Motor neuron (in vitro differentiated cells): Measurements from ENCODE around the gene KRTAP7-1. TPM values are rescaled to one million over a fixed set of nuclear protein-coding genes. Genes with fewer than 3 reads are reported as not detected.

ENCODE experiments used
- ATAC-seq, 8 experiments: fragments of 200-7000 bp; cut with Tn5 transposase; replicated peaks in 6 of 8; 2 replicates each; pipeline ENCODE4 v1.8.0; 2021; ENCODE audit warnings: mild to moderate bottlenecking in 8 of 8, moderate library complexity in 8 of 8
- H3K27ac ChIP-seq, 2 donors: fragments of 250-450 bp; sonication (Bioruptor Pico); 2 replicates each; pipeline ENCODE4 v1.9.0; 2021; ENCODE audit warnings: antibody characterized with exemption in 2 of 2, mild to moderate bottlenecking in 2 of 2, moderate library complexity in 1 of 2
- H3K4me1 ChIP-seq, 2 donors: fragments of 250-450 bp; sonication (Bioruptor Pico); replicated peaks in 1 of 2; 2 replicates each; pipeline ENCODE4 v1.6.1; 2021; ENCODE audit warnings: antibody characterized with exemption in 2 of 2, mild to moderate bottlenecking in 2 of 2, moderate library complexity in 1 of 2
- H3K4me3 ChIP-seq, 5 donors: fragments of 250-450 bp; sonication (Bioruptor Pico); 2 replicates each; pipeline ENCODE4 v1.9.0; 2021; ENCODE audit warnings: antibody characterized with exemption in 5 of 5, mild to moderate bottlenecking in 5 of 5, moderate library complexity in 4 of 5
- WGBS, 10 experiments: fragments of 450-650 bp; shearing (Covaris generic); methylation state at CpG; one replicate each; pipeline ENCODE4 v1.0.0; 2022; 5-methylcytosine and 5-hydroxymethylcytosine counted together
- in situ Hi-C, 9 experiments: fragments of 400-800 bp; cut with MboI; loops; one replicate each; pipeline ENCODE4 v1.15.0; 2021; ENCODE audit warnings: low sequenced_read_pairs in 9 of 9, low pct_unique_long_range_greater_than_20kb in 2 of 9; ENCODE audit not compliant: unreplicated experiment in 9 of 9
- total RNA-seq, 8 experiments: library from RNA; unstranded; fragments of 300-600 nt; gene quantifications; 2 replicates each; pipeline versions ENCODE4 v1.2.3 to v1.2.4, GENCODE V29; 2022

The KRTAP7-1 gene
- total RNA-seq = under 1 TPM in 2 of 8 experiments, not detected in 6; 0.47 to 0.71 TPM

DNA sequence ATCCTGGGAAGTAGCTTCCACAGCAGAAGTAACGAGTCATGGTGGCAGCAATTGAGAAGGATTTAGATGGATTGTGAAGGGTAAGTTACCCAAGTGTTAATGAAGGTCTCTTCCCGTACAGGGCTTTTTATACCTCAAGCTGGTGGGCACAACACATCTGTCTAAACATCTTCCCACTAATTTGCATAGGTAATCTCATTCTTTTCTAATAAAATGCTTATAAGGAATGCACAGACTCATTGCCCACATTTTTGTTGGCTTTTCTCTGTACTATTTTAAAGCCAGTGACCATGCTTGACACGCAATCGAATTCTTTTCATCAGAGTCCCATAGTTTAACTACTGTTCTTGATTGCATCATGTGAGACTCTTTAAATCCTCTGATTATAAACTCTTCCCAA lies at the start of gene KRTAP7-1:
TSS of gene KRTAP7-1 (minus strand) at position 101 of the 400 bp plus-strand sequence. CDS start at position 40, 61 bp downstream.
- 0 to 100% (median 92%) methylated on average over 1 to 4 of the region's 4 CpGs; no CpG with 5 or more reads in 1 of the 10 experiments for WGBS, 10 experiments
- Histone ChIP-seq H3K27ac (no peak within 1 kb of the TSS), H3K4me1 (no peaks in the 10 kb centered on the region), H3K4me3 (no peak within 1 kb of the TSS)
- no peak for ATAC-seq
- in situ Hi-C loops = loop anchor here in 2 of 9 experiments (5.0 to 25.0 kb wide), 2 partner anchors 253 to 258 kb away; no protein-coding TSS in a partner anchor

DNA sequence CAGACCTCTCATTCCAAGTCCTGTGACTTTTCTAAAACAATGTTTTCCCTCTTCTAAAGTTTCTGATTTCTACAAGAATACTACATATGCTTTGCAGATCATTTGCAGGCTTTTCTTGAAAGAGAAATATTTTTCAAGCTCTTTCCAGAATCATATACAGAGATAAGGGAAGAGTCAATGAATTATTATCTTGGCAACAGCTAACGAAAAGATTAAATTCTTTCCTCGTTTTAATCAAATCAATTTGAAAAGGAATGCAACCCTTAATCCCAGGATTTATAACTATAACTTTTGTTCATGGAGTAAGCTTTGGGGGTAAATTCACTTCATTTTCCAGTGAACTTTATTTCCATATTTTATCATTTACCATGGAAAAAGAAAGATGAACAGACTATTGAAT lies 45.0 kb upstream of the KRTAP7-1 start:
- Histone ChIP-seq H3K4me3 (no peak overlapping the region), H3K27ac (no peak overlapping the region), H3K4me1 (peaks cover 0 to 6% of the 10 kb centered on the region in 2 donors)
- WGBS, 10 experiments = 0 to 100% (median 80%) methylated on average over 1 to 2 of the region's 2 CpGs; no CpG with 5 or more reads in 1 of the 10 experiments
- no peak for ATAC-seq
- in situ Hi-C loops = no loop called here

DNA sequence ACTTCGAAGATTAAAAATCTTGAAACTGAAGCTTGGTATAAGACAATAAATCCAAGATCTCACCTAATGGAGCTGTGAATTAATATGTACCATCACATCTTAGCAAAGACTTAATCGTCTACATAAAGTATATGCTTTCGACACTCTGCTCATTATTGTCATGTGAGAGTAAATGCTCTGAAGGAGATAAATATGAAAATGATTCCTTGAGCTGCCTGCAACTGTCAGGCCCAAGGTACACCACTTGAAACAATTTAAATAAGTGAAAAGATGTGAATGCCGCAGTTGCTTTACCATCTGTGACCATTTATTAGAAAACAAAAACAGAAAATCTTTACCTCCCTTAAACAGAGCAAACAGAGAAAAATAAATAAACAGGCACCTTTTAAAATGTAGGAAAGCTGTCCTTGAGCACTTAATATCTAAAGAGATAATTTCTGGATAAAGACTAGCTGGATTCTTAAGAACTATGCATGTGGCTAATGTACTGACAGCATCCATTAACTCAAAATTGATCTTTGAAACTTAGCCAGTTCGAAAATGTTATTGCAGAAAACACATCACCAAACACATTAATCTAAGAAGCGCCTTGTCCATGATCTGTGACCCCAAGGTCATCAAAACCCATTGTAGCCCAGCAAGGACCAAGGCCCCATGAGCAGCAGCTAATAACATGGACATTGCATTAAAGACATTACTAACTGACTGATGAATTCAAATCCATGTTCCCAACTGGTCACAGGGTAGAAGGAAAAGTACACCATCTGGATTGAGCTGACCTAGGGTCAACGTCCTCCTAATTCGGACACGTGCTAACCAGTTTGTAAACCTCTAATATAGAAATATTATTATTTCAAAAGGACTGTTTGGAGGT lies 18.3 kb upstream of the KRTAP7-1 start:
- Histone ChIP-seq H3K27ac (peak overlapping the region in 1 of 2 donors; percentile 73), H3K4me3 (no peak overlapping the region), H3K4me1 (peaks cover 10 to 21% of the 10 kb centered on the region in 2 donors)
- in situ Hi-C loops = loop anchor here in 1 of 9 experiments (25.0 kb wide), 1 partner anchor 239 kb away; no protein-coding TSS in a partner anchor
- WGBS, 10 experiments = 3 to 63% (median 48%) methylated on average over 3 to 9 of the region's 9 CpGs
- ATAC-seq = peak in 5 of 8 experiments; percentile 58 to 95 (median 91)

GRCh38 chr21:30842990-30843389 lies 13.4 kb upstream of the KRTAP7-1 start:
- H3K4me3 ChIP-seq = no peak overlapping the region
- in situ Hi-C loops = loop anchor here in 1 of 9 experiments (25.0 kb wide), 1 partner anchor 244 kb away; no protein-coding TSS in a partner anchor
- peaks cover 7 to 11% of the 10 kb centered on the region in 2 donors for H3K4me1 ChIP-seq
- no peak overlapping the region for H3K27ac ChIP-seq
- no peak for ATAC-seq

DNA sequence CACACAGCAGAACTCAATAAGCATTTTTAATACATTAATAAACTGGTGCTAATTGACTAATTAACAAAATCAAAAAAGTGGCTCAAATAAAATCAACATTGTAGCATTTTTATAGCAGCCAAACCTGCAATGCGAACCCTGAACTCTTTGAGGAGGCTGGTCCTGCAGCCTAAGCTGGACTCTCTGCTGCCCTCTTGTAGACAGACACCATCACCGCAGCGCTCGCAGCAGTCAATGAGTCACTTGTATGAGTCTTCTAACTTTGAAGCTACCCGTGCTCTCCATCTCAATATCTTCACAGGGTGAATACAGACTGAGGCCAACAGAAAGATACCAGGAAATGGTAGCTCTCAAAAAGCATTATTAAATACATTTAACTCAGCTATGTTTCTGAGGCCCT lies 9.7 kb upstream of the KRTAP7-1 start:
- no peaks in the 10 kb centered on the region for H3K4me1 ChIP-seq
- peak in 7 of 8 experiments; percentile 45 to 97 (median 78) for ATAC-seq
- in situ Hi-C loops = loop anchor here in 1 of 9 experiments (25.0 kb wide), 1 partner anchor 248 kb away; no protein-coding TSS in a partner anchor
- H3K27ac ChIP-seq = no peak overlapping the region
- WGBS, 10 experiments = 0 to 64% (median 50%) methylated on average over 1 to 5 of the region's 5 CpGs; no CpG with 5 or more reads in 3 of the 10 experiments
- H3K4me3 ChIP-seq = no peak overlapping the region

GRCh38 chr21:30838536-30838935 lies 9.0 kb upstream of the KRTAP7-1 start:
- WGBS, 10 experiments = 6 to 96% (median 75%) methylated on average over 2 to 6 of the region's 6 CpGs
- Histone ChIP-seq H3K4me3 (no peak overlapping the region), H3K27ac (no peak overlapping the region), H3K4me1 (no peaks in the 10 kb centered on the region)
- peak in 2 of 8 experiments; percentile 25 to 59 for ATAC-seq
- in situ Hi-C loops = loop anchor here in 1 of 9 experiments (25.0 kb wide), 1 partner anchor 249 kb away; no protein-coding TSS in a partner anchor

DNA sequence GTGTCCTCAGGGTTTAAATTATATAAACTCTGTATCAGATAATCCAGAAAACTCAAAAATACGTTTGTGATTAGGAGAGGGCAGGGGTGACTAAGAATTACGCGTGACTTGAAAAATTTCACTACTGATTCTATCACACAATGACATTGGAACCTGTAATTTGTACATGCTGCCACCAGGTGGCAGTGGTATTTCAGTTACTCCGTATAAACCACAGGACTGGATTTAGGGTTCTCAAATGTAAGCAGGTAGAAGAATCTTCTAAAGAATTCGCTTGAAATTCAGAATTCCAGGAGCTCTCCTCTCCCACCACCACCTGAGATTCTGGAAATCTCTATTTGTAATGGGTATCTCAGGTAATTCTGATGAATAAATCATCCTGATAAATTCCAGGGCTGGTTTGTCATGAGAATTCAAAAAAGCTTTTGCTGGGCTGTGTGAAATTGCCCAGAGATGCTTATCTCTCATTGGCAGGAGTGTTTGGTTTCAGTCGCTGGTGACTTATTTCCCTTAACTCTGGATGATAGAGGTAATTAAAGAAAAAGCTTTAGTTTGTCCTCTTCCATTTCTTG lies 1.7 kb upstream of the KRTAP7-1 start:
- no peak overlapping the region for H3K4me3 ChIP-seq
- in situ Hi-C loops = loop anchor here in 1 of 9 experiments (25.0 kb wide), 1 partner anchor 256 kb away; no protein-coding TSS in a partner anchor
- no peak overlapping the region for H3K27ac ChIP-seq
- WGBS, 10 experiments = 23 to 67% (median 45%) methylated on average over 4 to 6 of the region's 6 CpGs; no CpG with 5 or more reads in 2 of the 10 experiments
- no peaks in the 10 kb centered on the region for H3K4me1 ChIP-seq
- ATAC-seq = peak in 2 of 8 experiments; percentile 32 to 54

- in situ Hi-C loops = no loop called here
- Histone ChIP-seq H3K27ac (no peak overlapping the region), H3K4me3 (no peak overlapping the region), H3K4me1 (peaks cover 0 to 7% of the 10 kb centered on the region in 2 donors)
- WGBS, 10 experiments = 0 to 87% (median 37%) methylated on average over 4 to 7 of the region's 7 CpGs; no CpG with 5 or more reads in 1 of the 10 experiments
- ATAC-seq = peak in 3 of 8 experiments; percentile 44 to 82 (median 61)
Measured at GRCh38 chr21:30818837-30819610, 10.5 kb downstream of the KRTAP7-1 start.

- 30 to 100% (median 59%) methylated on average over 1 to 5 of the region's 5 CpGs; no CpG with 5 or more reads in 1 of the 10 experiments for WGBS, 10 experiments
- Histone ChIP-seq H3K4me3 (no peak within 1 kb of the TSS), H3K4me1 (no peaks in the 10 kb centered on the region), H3K27ac (no peak within 1 kb of the TSS)
- no peak for ATAC-seq
- in situ Hi-C loops = no loop called here
Measured at GRCh38 chr21:30813174-30813573, 16.4 kb downstream of the KRTAP7-1 start, which contains the start of gene KRTAP8-1. Gene KRTAP8-1, minus strand, starts transcription at chr21:30813274. Its CDS starts 54 bp downstream, at chr21:30813220.

- no peak overlapping the region for H3K27ac ChIP-seq
- WGBS, 10 experiments = 20 to 83% (median 60%) methylated on average over 1 of the region's 1 CpG; no CpG with 5 or more reads in 7 of the 10 experiments
- in situ Hi-C loops = no loop called here
- no peak for ATAC-seq
- no peaks in the 10 kb centered on the region for H3K4me1 ChIP-seq
- H3K4me3 ChIP-seq = no peak overlapping the region
Measured at GRCh38 chr21:30800605-30801004, 29.0 kb downstream of the KRTAP7-1 start.

DNA sequence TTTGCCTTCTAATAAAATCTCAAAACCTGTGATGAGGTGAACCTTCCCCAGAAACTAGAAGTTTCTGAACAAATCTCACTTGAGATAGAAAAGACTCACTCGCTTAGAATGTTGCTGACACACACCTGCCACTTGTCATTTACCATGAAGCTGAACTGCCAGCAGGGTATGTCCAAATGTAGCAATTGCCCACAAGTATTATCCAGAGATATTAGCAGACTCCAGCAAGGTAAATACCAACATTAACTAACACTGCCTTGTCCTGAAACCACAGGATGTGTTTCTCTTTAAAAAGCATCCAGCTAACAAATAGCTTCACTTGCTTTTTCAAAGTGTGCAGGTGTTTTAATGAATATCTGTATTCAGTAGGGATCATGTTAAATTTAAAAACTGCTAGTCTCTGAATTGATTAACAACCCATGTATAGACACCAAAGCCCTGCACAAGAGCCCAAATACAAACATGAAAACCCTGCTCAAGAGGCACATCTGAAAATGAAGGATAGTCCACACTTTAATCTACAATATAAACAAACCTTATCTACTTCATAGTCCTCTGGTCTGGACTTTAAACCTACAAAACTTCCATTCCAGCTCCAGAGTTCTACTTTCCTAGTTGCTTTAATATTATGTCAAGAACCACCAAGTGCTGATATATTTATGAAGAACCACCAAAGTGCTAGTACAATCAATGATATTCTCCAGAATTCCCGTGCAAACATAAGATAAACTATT lies 35.8 kb downstream of the KRTAP7-1 start:
- no peak for ATAC-seq
- 0 to 100% (median 36%) methylated on average over 1 to 2 of the region's 2 CpGs for WGBS, 10 experiments
- H3K27ac ChIP-seq = no peak overlapping the region
- no peak overlapping the region for H3K4me3 ChIP-seq
- no peaks in the 10 kb centered on the region for H3K4me1 ChIP-seq
- in situ Hi-C loops = no loop called here

GRCh38 chr21:30779249-30779648 lies 50.3 kb downstream of the KRTAP7-1 start:
- in situ Hi-C loops = no loop called here
- WGBS, 10 experiments = 0 to 100% (median 63%) methylated on average over 1 of the region's 1 CpG; no CpG with 5 or more reads in 2 of the 10 experiments
- no peak overlapping the region for H3K4me3 ChIP-seq

More at GRCh38 chr21:30779249-30779648, 50.3 kb downstream of the KRTAP7-1 start:
- ATAC-seq = no peak
- Histone ChIP-seq H3K27ac (no peak overlapping the region), H3K4me1 (no peaks in the 10 kb centered on the region)
